Stimulated activated CD8-positive, alpha-beta memory T cell treated with anti-CD3 and anti-CD28 coated beads, Interleukin-4, amount 100 ng/mL, for 48 hours (primary cell): ENCODE results near the gene CYS1.

ENCODE experiments used
- DNase-seq: peaks from one replicate; pipeline ENCODE4 v3.0.0-alpha.2; 2020

The CYS1 gene

DNA sequence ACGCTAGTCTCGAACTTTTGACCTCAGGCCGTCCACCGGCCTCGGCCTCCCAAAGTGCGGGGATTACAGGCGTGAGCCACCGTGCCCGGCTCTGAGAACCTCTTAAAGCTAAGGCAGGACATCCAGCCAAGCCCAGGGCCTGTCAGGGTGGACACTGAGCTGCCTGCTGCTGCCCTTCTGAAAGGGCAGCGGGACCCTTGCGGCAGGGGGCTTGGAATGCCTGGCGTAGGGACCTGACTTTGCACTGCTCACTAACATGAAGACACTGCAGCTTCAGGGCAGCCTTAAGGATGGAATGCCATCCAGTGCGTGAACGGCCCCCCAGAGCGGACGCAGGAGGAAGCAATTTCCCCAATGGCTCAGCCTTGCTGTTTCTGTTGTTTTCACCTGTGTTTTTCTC lies 9.0 kb downstream of the CYS1 start:
- DNase-seq, result no peak

DNA sequence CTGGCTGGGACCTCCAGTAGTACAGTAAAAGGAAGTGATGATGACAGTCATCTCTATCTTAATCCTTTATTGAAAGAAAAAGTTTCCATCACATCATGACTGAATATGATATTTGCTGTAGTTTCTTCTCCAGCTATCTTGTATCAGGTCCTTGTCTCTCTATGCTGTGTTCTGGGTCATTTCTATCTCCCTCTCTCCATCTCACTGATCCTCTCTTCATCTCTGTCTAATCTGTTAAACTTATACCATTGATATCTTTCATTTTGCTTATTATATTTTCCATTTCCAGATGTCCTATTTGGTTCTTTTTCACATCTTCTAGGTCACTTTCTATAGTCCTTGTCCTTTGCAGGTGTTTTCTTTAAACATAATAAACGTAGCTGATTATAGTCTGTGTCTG lies 12.3 kb downstream of the CYS1 start:
- DNase-seq, result no peak

DNA sequence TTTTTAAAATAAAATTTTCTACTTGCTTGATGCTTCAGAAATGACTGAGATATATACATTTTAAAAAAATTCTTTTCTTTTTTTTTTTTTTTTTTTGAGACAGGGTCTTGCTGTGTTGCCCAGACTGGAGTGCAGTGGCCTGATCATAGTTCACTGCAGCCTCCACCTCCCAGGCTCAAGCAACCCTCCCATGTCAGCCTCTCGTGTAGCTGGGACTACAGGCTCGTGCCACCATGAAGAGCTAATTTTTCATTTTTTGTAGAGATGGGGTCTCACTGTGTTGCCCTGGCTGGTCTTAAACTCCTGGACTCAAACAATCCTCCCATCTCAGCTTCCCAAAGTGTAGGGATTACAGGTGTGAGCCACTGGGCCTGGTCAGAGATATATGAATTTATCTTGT lies 12.9 kb downstream of the CYS1 start:
- no peak for DNase-seq

DNA sequence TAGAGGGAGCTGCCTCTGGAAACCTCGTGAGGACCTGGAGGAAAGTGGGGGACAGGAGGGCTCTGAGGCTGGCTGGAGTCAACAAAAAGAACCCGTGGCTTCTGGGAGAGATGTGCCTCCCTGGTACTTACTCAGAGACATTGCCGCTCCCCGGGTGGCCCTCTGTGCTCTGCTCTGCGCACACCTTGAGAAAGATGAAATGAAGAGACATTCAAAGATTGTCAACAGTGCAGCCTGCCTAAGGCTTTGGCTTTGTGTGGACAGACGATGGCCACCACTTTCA lies 14.5 kb downstream of the CYS1 start:
- no peak for DNase-seq

DNA sequence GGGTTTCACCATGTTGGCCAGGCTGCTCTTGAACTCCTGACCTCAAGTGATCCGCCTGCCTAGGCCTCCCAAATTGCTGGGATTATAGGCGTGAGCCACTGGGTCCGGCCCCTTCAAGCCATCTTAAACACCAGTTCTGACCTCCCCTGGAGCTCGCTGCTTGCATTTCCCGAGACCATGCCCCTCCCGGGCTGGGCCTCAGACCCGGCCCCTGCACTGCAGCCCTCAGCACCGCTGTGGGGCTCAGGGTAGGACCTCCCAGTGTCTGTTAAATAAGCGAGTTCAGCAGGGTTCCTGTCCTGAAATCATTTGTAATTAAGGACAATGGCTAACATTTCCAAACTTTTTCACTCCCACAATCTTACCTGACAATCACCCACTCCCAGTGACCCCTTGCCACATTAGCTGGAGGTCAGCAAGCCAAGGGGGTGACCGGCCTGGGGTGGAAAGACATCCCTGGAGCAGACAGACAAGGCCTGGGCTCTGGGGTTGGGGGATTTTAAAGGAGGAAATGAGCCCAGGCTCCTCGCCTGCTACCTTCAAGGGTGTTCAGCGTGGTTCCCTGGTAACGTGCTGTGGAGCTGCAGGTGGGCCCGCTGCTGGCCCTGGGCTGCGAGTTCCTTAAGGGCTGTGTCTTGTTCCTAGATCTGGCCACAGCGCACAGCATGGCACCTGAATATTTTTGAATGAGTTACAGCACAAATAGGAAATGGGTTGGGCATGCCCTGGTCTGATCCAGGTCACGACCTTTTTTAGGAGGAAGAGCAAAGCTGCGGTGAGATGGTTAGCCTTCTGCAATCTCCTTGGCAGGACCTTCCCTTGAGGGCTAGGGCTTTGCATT lies 15.1 kb downstream of the CYS1 start:
- no peak for DNase-seq

DNA sequence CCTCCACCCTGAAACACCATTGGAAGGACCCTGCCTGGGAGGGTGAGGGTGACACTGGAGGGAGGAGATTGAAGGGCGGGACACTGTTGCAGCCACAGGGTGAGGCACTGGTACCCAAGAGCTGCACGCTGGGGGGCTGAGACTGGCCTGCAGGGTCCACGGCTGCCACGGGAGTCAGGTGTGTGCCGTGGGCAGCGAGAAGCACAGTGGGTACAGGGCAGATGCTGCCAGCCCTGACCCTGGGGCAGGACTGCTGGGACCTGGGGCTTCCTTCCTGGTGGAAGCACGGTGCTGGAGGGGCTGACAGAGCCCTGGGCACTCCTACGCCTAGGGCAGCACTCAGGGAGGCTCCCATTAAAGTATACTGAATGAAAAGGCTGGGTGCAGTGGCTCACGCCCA lies 16.6 kb downstream of the CYS1 start:
- no peak for DNase-seq

DNA sequence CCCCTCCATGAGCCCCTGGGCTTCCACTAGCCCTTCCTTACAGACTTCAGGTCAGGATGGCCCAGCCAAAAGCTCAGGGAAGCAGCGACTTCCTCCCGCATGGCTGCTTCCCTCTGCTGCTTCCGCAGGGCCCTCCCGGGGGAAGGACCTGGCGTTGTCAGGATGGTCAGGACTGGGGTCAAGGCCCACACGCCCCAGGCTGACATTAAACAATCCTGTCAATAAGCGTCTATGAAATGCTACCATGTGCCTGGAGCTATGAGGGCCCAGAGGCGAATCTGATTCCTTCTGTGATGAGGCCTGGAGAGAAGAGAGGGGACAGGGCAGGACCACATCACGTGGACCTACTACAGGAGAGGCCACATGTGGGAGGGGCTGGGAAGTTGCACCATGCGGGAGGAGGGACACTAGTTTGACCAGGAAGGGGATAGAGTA lies 17.3 kb downstream of the CYS1 start:
- DNase-seq, result no peak

DNA sequence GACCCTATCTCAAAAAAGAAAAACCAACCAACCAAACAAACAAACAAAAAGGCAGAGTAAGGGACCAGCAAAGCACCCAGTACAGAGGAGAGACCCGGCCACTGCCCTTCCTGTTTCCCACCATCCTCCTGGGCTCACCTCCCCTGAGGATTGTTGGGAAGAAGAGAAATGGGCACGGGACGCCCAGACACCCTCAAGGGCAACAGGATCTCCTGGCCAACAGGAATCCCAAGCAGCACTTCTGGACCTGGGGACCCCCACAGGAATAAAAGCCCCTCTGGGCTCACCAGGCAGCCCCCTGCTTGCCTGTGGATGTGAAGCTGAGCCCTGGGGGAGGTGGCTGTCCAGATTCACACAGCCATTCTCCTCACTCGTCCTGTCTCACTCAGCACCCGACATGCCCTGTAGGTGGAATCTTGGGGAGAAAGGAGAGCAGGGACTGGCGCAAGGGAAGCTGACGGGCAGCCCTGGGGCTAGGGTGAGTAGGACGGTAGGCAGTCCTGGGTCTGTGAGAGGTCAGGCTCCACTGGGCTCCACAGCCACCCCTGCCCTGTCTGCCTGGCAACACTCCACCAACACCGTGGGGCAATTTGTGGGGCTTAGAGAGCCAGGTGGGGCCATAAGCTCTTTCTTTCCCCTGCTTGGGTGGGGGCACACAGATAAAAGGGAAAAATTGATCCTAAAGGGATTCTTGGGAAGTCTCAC lies 18.8 kb downstream of the CYS1 start:
- no peak for DNase-seq

DNA sequence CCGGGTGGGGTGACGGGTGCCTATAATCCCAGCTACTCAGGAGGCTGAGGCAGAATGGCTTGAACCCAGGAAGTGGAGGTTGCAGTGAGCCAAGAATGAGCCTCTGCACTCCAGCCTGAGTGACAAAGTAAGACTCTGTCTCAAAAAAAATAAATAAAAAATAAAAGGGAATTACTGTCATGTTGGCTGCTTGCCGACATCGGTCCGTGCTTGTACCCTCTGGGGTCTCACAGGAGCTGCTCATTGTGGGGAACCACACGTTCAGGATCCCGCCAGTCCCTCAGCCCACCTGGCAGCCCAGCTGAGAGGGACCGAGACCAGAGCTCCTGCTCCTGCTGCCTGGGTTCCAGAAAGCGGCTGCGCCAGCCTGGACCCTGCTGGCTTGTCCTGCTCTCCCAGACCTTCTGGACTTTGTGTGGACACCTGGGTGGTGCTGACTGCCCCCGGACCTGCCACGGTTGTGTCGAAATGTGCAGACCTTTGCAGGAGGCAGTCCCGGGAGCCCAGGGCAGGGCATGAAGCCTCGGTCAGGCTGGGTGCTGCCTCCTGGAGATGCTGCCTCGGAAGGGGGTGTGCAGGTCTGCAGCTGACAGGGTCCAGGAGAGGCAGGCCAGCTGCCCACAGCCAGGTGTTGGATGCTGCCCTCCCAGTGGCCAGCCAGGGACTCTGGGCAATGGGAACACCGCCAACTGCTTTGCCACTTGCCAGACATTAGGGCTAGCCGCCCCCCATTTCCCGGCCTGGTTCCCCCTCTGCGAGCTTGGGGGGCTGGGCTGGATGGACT lies 20.5 kb downstream of the CYS1 start:
- no peak for DNase-seq

DNA sequence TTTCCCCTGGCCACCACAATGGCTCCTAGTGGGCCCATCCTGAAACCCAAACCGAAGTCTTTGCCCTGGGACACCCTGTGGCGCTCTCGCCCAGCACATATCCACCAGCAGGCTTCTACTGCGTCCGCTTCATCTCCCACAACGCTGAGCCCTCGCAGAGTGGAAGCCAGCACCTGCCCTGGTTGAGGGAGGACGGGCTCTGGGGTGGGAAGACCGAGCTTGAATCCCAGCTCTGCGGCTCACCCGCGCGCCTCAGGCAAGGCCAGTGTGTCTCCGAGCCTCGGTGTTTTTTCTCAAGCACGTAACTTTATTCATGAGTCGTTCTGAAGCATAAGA lies 21.2 kb downstream of the CYS1 start:
- DNase-seq, result no peak

DNA sequence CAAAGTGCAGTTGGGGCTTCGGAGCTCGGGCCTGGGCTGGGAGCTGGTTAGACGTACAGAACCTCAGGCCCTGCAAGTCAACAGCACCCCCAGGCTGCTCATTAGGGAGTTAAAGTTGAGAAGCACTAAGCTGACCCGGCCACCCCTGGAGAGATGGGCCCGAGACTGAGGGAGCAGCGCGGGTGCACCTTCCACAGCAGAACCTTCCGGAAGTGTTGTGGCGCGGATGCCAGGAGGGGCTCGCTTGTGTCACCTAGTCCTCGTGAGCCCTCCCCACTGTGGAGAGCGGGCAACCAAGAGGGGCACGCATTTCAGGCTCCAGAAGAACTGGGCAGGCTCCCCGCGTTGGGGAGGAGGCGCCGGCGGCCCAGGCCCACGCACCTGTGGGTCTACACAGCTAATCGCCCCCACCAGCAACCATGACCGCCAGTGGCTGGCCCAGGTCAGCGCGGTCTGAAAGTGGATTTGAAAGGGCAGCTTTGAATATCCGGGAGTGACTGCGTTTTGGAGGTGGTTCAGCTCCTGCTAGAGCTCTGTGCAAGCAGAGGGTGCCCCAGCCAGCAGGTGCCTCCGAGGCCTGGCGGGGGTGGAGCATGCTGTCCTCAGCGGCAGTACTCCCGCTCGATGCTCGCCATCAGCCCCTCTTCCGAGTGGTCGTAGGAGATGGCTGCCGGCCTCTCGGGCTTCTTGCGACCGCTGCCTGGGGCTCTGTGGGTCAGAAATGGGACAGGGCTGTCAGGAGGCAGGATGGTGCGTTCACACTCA lies 21.8 kb downstream of the CYS1 start:
- DNase-seq, result no peak

DNA sequence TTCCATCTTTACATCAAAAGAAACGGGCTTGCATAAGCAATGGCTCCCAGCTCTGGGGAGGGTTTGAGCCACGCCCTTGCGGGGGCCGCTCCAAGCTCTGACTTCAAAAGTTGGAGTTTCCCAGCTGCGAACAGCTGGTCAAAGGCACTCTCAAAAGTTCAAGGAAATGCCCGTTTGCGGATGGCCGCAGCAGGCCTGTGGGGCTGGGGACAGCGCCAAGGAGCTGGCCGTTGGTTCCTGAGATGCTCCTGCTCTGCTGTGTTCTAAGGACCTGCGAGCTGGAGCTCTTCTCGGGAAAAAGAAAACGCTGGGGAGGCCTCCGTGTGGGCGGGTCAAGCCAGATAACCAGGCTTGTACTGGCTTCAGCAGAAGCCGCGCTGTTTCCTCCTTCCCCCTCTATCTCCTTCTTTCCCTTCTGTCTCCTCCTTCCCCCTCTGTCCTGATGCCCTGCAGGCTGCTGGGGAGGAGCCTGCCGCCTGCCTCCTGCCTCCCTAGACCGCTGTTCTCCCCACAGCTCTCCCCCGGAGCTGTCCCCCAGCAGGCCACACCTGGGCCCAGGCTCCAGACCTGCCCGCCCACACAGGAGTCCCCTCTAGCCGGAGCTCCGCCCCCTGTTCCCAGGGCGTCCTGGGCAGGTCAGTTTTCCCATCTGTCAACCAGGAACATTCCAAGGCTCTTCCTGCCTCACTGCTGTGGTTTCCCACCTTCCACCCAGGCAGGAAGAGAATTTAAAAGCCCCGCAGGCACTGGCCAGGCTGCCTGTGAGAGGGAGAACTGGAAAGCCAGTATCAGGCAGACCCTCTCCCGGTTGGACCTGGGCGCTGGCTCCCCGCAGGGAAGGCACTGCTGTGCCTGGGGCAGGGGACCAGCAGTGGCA lies 22.7 kb downstream of the CYS1 start:
- peak; percentile 50 for DNase-seq

DNA sequence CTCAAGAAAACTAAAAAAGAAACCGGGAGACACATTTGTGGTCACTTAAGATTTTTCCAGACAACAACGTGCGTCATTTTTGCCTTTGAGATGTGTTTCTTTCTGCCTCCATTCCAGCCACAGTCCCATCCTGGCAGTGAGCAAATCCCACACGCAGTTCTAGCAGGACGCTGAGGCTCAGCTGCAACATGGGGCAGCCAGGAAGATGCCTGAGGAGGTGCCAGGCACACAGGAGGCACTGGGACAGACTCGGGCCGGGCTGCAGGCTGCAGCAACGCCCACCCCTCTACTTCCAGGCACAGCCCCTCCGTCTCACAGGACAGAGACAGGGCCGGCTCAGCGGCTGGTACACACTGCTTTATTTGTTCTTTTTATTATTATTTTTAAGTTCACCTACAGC lies 23.8 kb downstream of the CYS1 start:
- DNase-seq, result no peak

DNA sequence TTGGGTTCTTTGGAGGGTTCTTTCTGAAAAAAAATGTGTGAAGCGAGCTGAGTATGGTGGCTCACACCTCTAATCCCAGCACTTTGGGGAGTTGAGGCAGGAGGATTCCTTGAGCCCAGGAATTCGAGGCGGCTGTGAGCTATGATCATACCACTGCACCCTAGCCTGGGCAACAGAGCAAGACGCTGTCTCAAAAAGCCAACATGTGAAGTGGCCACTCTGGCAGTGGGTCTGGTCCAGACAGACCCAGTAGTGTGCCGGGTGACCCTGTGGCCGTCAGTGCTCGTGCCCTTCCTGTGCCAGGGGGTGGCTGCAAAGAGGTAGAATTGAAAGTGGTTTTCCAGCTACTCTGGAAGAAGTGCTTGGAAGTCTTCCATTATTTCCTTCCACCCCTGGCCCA lies 25.2 kb downstream of the CYS1 start:
- no peak for DNase-seq

DNA sequence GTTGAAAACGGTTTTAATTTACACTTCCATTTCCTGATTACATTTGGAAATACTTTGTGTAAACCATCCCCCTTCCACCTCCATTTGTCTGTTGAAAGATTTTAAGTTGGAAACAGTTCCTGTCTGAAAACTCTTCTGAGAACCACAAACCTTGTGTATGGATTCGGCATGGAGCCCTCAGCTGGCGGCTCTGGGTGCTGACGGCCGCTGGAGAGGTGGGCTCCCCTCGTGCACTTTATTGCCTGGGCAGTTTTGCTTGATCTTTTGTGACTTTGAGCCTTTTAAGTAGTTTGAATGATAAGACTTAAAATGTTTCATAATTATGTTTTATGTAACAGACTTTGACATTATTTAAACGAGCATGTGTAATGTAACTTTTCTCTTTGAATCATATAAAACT lies 25.8 kb downstream of the CYS1 start:
- DNase-seq, result no peak

DNA sequence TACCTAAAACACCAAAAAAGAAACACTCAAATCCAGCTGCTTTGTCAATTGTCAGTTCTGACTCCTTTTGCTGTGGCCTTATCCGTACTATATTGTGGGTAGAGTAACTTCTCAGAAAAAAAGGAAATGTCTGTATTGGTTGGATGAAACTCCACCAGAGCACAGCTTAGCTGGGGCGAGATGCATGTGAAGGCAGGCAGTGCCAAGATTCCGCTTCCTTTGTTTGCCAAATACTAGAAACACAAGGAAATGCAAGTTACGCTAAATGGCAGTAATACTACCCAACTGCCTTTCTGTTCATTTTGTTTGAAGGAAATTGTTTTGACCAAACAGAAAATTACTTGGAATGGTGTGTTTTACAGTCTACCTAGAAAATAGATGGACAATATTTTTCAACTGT lies 26.9 kb downstream of the CYS1 start:
- no peak for DNase-seq

DNA sequence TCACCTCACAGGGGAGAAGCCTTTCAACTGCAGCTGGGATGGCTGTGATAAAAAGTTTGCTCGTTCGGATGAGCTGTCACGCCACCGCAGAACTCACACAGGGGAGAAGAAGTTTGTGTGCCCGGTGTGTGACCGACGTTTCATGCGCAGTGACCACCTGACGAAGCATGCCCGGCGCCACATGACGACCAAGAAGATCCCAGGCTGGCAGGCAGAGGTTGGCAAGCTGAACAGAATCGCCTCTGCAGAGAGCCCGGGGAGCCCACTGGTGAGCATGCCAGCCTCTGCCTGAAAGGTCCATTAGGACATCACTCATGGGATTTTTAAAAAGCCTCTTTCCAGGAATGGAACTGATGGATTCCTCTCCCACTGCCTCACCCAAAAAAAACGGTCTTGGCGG lies 28.0 kb downstream of the CYS1 start:
- no peak for DNase-seq

DNA sequence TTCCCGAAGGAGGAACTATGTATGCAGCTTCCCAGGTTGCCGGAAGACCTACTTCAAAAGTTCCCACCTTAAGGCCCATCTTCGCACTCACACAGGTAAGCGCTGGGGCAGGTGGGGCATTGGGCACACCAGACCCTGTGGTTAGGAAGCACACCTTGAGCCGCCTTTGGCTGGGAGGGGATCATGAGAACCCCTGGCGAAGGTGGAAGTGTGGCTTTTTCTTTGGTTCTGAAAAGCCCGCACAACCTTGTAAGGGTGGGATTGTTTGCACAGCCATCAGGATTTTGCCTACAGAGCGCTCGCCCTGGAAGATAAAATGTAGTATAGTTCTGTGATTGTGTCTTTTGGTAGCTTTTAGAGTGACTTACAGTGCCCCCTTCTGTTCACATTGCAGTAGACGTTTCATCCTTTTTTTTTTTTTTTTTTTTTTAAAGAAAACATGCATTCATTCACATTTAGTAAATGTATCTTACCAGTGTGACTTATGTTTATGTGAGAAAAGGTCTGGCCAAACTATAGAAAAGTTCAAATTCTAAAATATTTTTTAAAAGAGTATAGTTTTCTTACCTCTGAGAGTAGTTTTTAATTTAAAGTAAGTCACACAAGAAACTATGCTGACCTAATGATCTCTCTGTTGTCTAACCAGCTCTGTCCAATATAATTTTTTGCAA lies 31.6 kb downstream of the CYS1 start:
- no peak for DNase-seq

DNA sequence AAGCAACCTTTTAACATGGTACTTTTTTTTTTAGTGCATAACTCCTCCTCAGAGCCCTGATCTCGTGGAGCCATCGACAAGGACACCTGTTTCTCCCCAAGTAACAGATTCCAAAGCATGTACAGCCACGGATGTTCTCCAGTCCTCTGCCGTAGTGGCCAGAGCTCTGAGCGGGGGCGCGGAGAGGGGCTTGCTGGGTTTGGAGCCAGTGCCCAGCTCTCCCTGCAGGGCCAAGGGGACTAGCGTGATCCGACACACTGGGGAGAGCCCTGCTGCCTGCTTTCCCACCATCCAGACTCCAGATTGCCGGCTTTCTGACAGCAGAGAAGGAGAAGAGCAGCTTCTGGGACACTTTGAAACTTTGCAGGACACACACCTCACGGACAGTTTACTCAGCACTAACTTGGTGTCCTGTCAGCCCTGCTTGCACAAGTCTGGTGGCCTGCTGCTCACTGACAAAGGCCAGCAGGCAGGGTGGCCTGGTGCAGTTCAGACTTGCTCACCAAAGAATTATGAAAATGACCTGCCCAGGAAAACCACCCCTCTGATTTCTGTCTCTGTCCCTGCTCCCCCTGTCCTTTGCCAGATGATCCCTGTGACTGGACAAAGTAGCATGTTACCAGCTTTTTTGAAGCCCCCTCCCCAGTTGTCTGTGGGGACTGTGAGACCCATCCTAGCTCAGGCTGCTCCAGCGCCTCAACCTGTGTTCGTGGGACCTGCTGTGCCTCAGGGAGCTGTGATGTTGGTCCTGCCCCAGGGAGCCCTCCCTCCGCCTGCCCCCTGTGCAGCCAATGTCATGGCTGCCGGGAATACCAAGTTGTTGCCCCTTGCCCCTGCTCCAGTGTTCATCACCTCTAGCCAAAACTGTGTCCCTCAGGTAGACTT lies 32.4 kb downstream of the CYS1 start:
- no peak for DNase-seq

DNA sequence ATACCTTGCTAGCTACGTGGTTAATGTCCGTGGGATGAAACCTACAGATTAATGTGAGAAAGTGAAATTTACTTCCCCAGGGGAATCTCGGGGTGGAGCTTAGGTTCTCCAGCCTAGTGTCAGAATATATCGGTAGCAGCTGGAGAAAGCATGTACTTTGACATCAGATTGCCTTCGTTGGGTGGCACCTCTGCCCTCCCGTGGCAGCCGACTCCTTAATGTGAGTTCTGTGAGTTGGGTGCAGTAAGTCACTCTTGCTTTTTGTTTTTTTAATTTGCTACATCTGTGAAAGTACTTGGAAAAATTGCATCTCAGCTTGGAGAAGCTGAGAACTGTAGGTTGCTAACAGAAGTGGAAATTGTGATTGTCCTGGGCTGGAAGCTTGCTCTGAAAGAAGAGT lies 33.3 kb downstream of the CYS1 start:
- no peak for DNase-seq
